GM12801 (cell line): ENCODE results near the gene LCTL.

Source experiments
- CTCF ChIP-seq: IDR thresholded peaks from one replicate; pipeline ENCODE4 v1.5.1; 2011; ENCODE audit warnings: control low read depth; ENCODE audit not compliant: insufficient read length; ENCODE audit errors: extremely low read depth

LCTL gene

GRCh38 chr15:66595931-66596545 is 30.2 kb upstream of the LCTL start:
- no peak for TF ChIP-seq CTCF

GRCh38 chr15:66595332-66595731 is 29.5 kb upstream of the LCTL start:
- no peak for TF ChIP-seq CTCF

GRCh38 chr15:66594836-66595235 is 29.0 kb upstream of the LCTL start:
- no peak for TF ChIP-seq CTCF

GRCh38 chr15:66594344-66594743 is 28.5 kb upstream of the LCTL start:
- no peak for TF ChIP-seq CTCF

GRCh38 chr15:66593219-66593780 is 27.5 kb upstream of the LCTL start:
- no peak for TF ChIP-seq CTCF

- no peak for TF ChIP-seq CTCF
These were observed 26.9 kb upstream of the LCTL start for GRCh38 chr15:66592505-66593218.

GRCh38 chr15:66591322-66591862 is 25.6 kb upstream of the LCTL start:
- TF ChIP-seq CTCF: no peak
